Panc1 (cell line): ENCODE data around the gene EIF3B. TPM values are rescaled to one million over a fixed set of nuclear protein-coding genes. Genes with fewer than 3 reads are reported as not detected.

Source experiments
- ATAC-seq: fragments of 200-7000 bp; cut with Tn5 transposase; 2 replicates; pipeline ENCODE4 v1.9.1; 2020; ENCODE audit warnings: mild to moderate bottlenecking, moderate library complexity
- BruUV-seq: library from RNA; stranded (reverse); fragments of 400-500 nt; replicated peaks from 2 replicates; lab custom pipeline; 2021; lab: Mats Ljungman, UMichigan
- CTCF ChIA-PET: fragments of 300-600 bp; sonication (Branson Sonifier 250); formaldehyde crosslinking; loops from one replicate; lab custom pipeline; 2022; ENCODE audit warnings: antibody characterized with exemption; lab: Charles Lee
- POLR2A ChIA-PET: fragments of 300-600 bp; sonication (Branson Sonifier 250); formaldehyde crosslinking; loops from one replicate; lab custom pipeline; 2022; ENCODE audit warnings: antibody characterized with exemption; lab: Charles Lee
- DNase-seq: peaks from one replicate; pipeline ENCODE4 v3.0.0-alpha.2; 2010; ENCODE audit warnings: low read depth, low spot score
- H3K27ac ChIP-seq: 2 replicates; pipeline ENCODE4 v1.5.1; 2011; ENCODE audit warnings: mild to moderate bottlenecking, low read length, inconsistent platforms
- H3K27me3 ChIP-seq: fragments of 200-500 bp; sonication (Bioruptor generic); 2 replicates; pipeline ENCODE4 v1.6.0; 2014; ENCODE audit warnings: low read length, inconsistent platforms; ENCODE audit not compliant: control insufficient read depth, insufficient read depth
- H3K36me3 ChIP-seq: fragments of 200-500 bp; sonication (Bioruptor generic); 2 replicates; pipeline ENCODE4 v1.5.1; 2014; ENCODE audit warnings: inconsistent platforms, mild to moderate bottlenecking, low read length, moderate library complexity; ENCODE audit not compliant: control insufficient read depth, insufficient read depth
- H3K4me1 ChIP-seq: 2 replicates; pipeline ENCODE4 v1.5.1; 2011; ENCODE audit warnings: inconsistent platforms, mild to moderate bottlenecking, low read length, moderate library complexity; ENCODE audit not compliant: control insufficient read depth, insufficient read depth
- H3K4me3 ChIP-seq, 2 experiments: 2 replicates each; pipeline ENCODE4 v1.5.1; 2011 to 2012; ENCODE audit warnings: low read depth in 2 of 2, low read length in 2 of 2, mild to moderate bottlenecking in 2 of 2, inconsistent platforms in 1 of 2, moderate library complexity in 1 of 2
- H3K9me3 ChIP-seq: fragments of 200-500 bp; sonication (Bioruptor generic); 2 replicates; pipeline ENCODE4 v1.5.1; 2014; ENCODE audit warnings: low read depth, mild to moderate bottlenecking, inconsistent platforms, low read length, moderate library complexity; ENCODE audit not compliant: control insufficient read depth, insufficient read depth
- CTCF ChIP-seq: fragments of 450-650 bp; IDR thresholded peaks from 2 replicates; pipeline ENCODE4 v1.5.1; 2017; ENCODE audit warnings: mild to moderate bottlenecking
- POLR2AphosphoS5 ChIP-seq: IDR thresholded peaks from 2 replicates; pipeline ENCODE4 v1.6.1; 2012; ENCODE audit warnings: mild to moderate bottlenecking, low read depth, low read length, moderate library complexity
- REST ChIP-seq, 2 experiments: IDR thresholded peaks; 2 replicates each; pipeline ENCODE4 v1.6.1; 2011 to 2012; ENCODE audit warnings: low read depth in 2 of 2, control low read depth in 1 of 2, low read length in 1 of 2, mild to moderate bottlenecking in 1 of 2, moderate library complexity in 1 of 2; ENCODE audit not compliant: insufficient read depth in 1 of 2
- SIN3A ChIP-seq: IDR thresholded peaks from 2 replicates; pipeline ENCODE4 v1.6.1; 2012; ENCODE audit warnings: low read depth, mild to moderate bottlenecking, low read length, moderate library complexity, borderline replicate concordance; ENCODE audit not compliant: insufficient read depth
- TCF7L2 ChIP-seq: IDR thresholded peaks from 2 replicates; pipeline ENCODE4 v1.6.1; 2011; ENCODE audit warnings: mild to moderate bottlenecking, low read depth, low read length, inconsistent platforms
- in situ Hi-C: cut with HindIII; loops from 2 replicates; pipeline ENCODE4 v1.10.0; 2016; ENCODE audit warnings: low sequenced_read_pairs, low pct_unique_long_range_greater_than_20kb
- intact Hi-C: fragments of 100-400 bp; cut with micrococcal nuclease; formaldehyde crosslinking; loops from one replicate; pipeline ENCODE4 v1.10.0; 2022; ENCODE audit not compliant: unreplicated experiment
- total RNA-seq: library from RNA; stranded (reverse); gene quantifications from one replicate; pipeline ENCODE4 v1.2.1, GENCODE V29; 2021; ENCODE audit not compliant: unreplicated experiment

Gene EIF3B
- total RNA-seq, 1 experiment from 2014 or later, result 432 TPM

- DNase-seq, result peak; percentile 7
- Histone ChIP-seq H3K9me3 (no peaks in the 10 kb centered on the region), H3K4me1 (peaks cover 13% of the 10 kb centered on the region), H3K4me3 (peak overlapping the region; percentile 64 to 98), H3K27me3 (no peaks in the 10 kb centered on the region), H3K36me3 (peaks cover 12% of the 10 kb centered on the region), H3K27ac (peak overlapping the region; percentile 99)
- TF ChIP-seq TCF7L2, result no peak
- no peak for TF ChIP-seq POLR2AphosphoS5
- TF ChIP-seq SIN3A, result no peak
- no peak for TF ChIP-seq CTCF
- no peak for TF ChIP-seq REST (IDR thresholded peaks at IDR 0.05; ENCODE audit: insufficient read depth in 1 of 2, low read depth in 2 of 2, low read length in 1 of 2)
- BruUV-seq, result TSS peak; percentile 89
- intact Hi-C loops (no loop called here), in situ Hi-C loops (no loop called here)
- ATAC-seq, result peak; percentile 24
- CTCF ChIA-PET, result interaction anchor here (0.6 kb wide), 1 partner anchor 1160 kb away, joined by 3 read pairs; no protein-coding TSS in a partner anchor
- POLR2A ChIA-PET, result interaction anchor here (0.5 kb wide), 1 partner anchor 45 kb away, joined by 13 read pairs; no protein-coding TSS in a partner anchor
Measured at GRCh38 chr7:2353113-2353935, 1.3 kb upstream of the EIF3B start.

GRCh38 chr7:2353936-2354185 lies 766 bp upstream of the EIF3B start:
- ChIA-PET CTCF (interaction anchor here (0.6 kb wide), 1 partner anchor 1161 kb away, joined by 3 read pairs; no protein-coding TSS in a partner anchor), POLR2A (interaction anchor here (0.5 to 0.6 kb wide), 2 partner anchors 45 to 103 kb away, joined by 12 to 13 read pairs; no protein-coding TSS in a partner anchor)
- peak; percentile 85 for ATAC-seq
- DNase-seq, result no peak
- Histone ChIP-seq H3K27me3 (no peaks in the 10 kb centered on the region), H3K4me3 (peak overlapping the region; percentile 64 to 98), H3K27ac (peak overlapping the region; percentile 99), H3K36me3 (peaks cover 12% of the 10 kb centered on the region), H3K9me3 (no peaks in the 10 kb centered on the region), H3K4me1 (peaks cover 13% of the 10 kb centered on the region)
- intact Hi-C loops, result no loop called here
- no TSS peak for BruUV-seq
- TF ChIP-seq REST (IDR thresholded peaks at IDR 0.05; ENCODE audit: insufficient read depth in 1 of 2, low read depth in 2 of 2, low read length in 1 of 2) (peak in 1 of 2 experiments; percentile 63; a peak in 1 of 4 replicates), POLR2AphosphoS5 (peak; percentile 97), SIN3A (peak; percentile 85; the same call in 1 of the 2 replicates), CTCF (no peak), TCF7L2 (no peak)
- in situ Hi-C loops, result no loop called here
